Measurements from ENCODE around the gene SOX10.

SOX10 gene

DNA sequence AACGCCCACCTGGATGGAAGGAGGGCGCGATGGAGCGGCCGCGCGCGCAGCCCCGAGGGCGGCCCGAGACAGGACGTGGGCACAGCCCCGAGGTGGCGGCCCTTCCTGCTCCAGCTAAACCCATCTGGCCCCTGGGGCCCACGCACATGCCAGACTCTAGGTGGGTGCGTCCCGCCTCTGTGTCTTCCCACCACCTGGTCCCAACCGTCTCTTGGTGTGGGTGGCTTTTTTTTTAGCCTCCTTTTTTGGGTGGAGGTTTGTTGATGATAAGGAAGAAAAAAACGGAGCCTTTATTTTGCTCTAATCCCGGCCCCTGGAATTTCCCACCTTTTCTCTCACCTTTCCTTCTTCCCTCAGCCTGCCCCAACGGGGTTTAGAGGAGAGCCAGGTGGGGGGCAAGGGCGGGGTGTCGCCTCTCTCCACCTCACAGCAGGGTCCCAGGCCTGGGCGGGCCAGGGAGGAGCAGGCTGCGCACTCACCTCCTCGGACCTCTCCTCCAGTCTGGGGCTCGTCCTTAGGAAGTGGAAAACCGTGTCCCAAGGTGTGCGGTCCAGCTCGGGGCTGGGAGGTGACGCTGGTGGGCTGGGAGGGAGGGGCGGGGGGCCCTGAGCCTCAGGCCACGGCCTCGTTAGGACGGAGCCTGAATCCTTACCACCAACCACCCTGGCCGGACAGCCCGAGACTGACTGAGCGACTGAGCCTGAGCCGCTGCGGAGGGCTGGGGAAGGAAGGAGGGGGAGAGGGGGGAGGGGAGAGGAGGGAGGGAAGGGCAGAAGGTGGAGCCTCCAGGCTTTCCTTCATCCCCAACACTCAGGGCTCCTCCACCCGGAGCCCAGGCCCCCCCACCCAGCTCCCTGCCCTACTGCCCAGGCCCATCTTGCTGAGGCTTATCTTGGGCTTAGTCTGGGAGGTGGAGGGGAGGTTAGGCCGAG lies at the start of gene SOX10:
Gene SOX10 (minus strand): TSS at position 696 of the 932 bp plus-strand sequence. CDS start 771 bp downstream, outside the sequence.
- peak within 1 kb of the TSS; percentile 52 for H3K4me3 Mint-ChIP-seq
- peaks cover 4% of the 10 kb centered on the region for H3K4me1 Mint-ChIP-seq
- TF ChIP-seq, protein P1, sequence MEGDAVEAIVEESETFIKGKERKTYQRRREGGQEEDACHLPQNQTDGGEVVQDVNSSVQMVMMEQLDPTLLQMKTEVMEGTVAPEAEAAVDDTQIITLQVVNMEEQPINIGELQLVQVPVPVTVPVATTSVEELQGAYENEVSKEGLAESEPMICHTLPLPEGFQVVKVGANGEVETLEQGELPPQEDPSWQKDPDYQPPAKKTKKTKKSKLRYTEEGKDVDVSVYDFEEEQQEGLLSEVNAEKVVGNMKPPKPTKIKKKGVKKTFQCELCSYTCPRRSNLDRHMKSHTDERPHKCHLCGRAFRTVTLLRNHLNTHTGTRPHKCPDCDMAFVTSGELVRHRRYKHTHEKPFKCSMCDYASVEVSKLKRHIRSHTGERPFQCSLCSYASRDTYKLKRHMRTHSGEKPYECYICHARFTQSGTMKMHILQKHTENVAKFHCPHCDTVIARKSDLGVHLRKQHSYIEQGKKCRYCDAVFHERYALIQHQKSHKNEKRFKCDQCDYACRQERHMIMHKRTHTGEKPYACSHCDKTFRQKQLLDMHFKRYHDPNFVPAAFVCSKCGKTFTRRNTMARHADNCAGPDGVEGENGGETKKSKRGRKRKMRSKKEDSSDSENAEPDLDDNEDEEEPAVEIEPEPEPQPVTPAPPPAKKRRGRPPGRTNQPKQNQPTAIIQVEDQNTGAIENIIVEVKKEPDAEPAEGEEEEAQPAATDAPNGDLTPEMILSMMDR (IDR thresholded peaks at IDR 0.05): no peak
- H3K36me3 Mint-ChIP-seq (ENCODE audit: low read depth): peaks cover 4% of the 10 kb centered on the region
- H3K9me3 Mint-ChIP-seq: no peaks in the 10 kb centered on the region
- H3K27ac Mint-ChIP-seq: no peak within 1 kb of the TSS
- DNase-seq: peak; percentile 21
- H3K27me3 Mint-ChIP-seq (ENCODE audit: low read depth, poor library complexity): peaks cover 59% of the 10 kb centered on the region

DNA sequence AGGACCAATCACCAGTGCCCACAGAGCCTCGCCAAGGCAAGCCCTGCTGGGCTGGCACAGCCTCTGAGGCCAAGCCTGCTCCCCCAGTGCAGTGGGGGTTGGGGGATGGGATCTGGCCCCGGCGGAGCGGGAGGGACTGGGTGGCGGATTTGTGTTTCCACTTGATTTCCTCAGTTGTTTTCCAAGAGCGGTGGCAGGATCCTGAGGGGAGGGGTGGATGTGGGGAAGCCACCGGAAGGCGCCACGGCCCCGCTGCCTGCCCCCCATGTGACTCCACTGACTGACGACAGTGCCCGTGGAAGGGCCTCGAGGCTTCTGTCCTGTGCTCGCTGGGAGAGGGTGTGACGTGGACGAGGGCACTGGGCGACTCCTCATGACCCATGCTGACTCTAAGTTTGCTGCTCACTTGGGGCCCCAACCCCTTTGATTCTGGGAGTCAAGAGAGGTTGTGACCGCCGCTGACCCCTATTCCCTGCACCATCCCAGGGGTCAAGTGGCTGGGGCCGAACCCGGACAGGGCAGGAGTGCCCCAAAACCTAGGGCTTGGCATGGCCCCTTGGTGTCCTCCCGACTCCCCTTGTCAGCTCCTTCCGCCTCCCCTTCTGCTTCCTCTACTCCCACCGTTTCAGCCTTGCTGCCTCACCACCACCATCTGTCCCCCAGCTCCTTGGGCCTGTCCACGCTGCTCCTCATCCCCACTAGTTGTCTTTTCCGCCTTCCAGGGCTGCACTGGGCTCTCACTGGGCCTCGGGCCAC lies 49.3 kb upstream of the SOX10 start:
- TF ChIP-seq, protein P1 (IDR thresholded peaks at IDR 0.05): no peak
- Mint-ChIP-seq H3K9me3 (no peaks in the 10 kb centered on the region), H3K27ac (peak overlapping the region; percentile 81), H3K4me1 (peaks cover 83% of the 10 kb centered on the region), H3K36me3 (ENCODE audit: low read depth) (no peaks in the 10 kb centered on the region), H3K27me3 (ENCODE audit: low read depth, poor library complexity) (peaks cover 5% of the 10 kb centered on the region), H3K4me3 (peak overlapping the region; percentile 9)
- DNase-seq: no peak

DNA sequence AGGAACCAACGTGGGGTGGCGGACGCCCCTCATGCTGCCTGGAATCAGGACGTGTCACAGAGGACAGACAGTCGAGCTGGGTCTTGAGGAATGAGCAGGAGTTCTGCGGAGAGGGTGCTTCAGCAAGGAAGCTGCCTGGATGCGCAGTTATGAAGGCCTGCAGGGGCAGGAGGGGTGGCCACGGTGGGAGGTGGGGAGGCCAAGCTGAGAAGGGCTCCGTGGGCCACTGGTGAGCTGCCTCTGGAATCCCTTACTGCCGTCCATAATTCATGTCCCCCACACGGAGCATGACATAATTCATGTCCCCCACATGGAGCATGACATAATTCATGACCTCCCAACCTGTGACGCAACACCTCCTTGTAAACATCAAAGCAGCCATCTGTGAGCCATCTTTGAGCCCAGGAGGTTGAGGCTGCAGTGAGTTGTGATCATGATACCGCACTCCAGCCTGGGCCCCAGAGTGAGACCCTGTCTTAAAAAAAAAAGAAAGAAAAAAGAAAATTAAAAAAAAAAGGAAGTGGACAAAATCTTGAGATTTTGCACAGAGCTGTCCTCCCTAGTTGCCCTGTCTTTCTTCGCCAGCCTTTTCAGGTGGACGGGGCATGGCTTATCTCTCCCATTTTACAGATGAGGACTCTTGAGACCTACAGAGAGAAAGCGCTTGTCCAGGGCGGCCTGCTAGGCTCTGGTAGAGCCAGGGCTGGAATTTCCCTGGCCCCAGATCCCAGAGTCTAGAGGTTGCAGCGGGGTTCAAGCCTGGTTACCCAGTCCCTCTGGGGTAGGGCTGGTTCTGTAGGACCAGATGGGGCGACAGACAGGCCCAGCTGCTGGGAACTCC lies 48.5 kb upstream of the SOX10 start:
- TF ChIP-seq, protein P1 (IDR thresholded peaks at IDR 0.05): no peak
- Mint-ChIP-seq H3K4me3 (peak overlapping the region; percentile 48), H3K27me3 (ENCODE audit: low read depth, poor library complexity) (peaks cover 5% of the 10 kb centered on the region), H3K27ac (peak overlapping the region; percentile 93), H3K36me3 (ENCODE audit: low read depth) (no peaks in the 10 kb centered on the region), H3K4me1 (peaks cover 89% of the 10 kb centered on the region), H3K9me3 (no peaks in the 10 kb centered on the region)
- DNase-seq: no peak

DNA sequence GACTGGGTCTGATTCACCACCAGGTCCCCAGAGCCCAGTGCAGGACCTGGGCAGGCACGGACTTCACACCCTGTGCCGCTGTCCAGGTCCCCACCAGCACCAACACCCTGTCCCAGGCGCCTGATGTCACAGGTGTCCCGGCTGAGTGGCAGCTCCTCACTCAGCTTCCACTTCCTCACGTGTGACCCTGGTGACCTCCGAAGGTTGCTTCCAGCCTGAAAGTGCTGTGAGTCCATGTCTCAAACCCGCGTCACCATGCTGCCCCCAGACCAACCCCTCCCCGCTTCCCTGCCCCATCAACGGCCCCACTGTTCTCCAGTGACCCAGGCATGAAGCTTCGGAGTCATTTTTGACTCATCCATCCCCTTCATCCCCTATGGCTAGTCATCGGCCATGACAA lies 47.1 kb upstream of the SOX10 start:
- Mint-ChIP-seq H3K4me1 (peaks cover 91% of the 10 kb centered on the region), H3K27ac (peak overlapping the region; percentile 90), H3K9me3 (no peaks in the 10 kb centered on the region), H3K36me3 (ENCODE audit: low read depth) (no peaks in the 10 kb centered on the region), H3K4me3 (peak overlapping the region; percentile 18), H3K27me3 (ENCODE audit: low read depth, poor library complexity) (peaks cover 8% of the 10 kb centered on the region)
- TF ChIP-seq, protein P1 (IDR thresholded peaks at IDR 0.05): no peak
- DNase-seq: no peak

DNA sequence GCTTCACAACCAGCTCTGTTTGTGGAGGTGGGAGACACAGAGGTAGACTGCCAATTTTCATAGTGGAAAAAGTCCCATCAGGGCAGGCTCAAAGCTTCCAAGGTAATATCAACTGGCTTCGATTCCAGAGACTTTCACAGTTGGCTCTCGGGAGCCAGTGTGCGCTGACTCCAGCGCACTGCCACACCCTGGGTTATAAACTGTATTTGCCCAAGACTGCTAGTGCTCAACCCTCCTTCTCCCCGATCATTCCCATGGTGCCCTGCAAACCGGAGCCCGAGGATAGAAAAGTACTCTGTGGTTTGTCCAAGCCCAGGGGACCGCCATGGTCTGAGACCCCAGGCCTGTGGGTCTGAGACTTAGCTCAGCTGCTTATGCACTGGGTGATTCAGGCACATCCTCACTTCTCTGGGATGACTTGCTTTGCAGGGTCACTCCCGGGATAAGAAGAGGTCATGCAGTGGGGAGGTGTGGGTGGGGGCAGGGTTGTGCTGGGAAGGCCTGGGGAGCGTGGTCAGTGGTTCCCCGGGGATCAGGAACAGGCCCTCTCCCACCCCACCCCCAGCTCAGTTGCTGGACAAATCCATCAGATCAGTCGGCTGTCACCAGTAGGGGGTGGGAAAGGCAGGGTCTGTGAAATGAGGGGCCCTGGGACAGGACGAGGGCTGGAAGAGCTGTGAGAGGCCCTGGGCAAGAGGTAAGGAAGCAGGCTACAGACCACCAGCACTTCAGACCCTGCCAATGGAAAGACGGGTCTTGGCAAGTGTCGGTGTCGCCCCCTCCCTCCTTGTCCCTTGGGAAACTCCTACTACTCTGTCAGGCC lies 46.2 kb upstream of the SOX10 start:
- peak overlapping the region; percentile 18 for H3K4me3 Mint-ChIP-seq
- no peaks in the 10 kb centered on the region for H3K36me3 Mint-ChIP-seq (ENCODE audit: low read depth)
- no peaks in the 10 kb centered on the region for H3K9me3 Mint-ChIP-seq
- peaks cover 12% of the 10 kb centered on the region for H3K27me3 Mint-ChIP-seq (ENCODE audit: low read depth, poor library complexity)
- peak; percentile 46 for DNase-seq
- TF ChIP-seq, protein P1 (IDR thresholded peaks at IDR 0.05): no peak
- H3K4me1 Mint-ChIP-seq: peaks cover 86% of the 10 kb centered on the region
- peak overlapping the region; percentile 90 for H3K27ac Mint-ChIP-seq
